ENCODE measurements around the gene PDGFRA.
"Not testable (repeated sequence)": the region's sequence is repeated elsewhere in the genome, so short reads cannot be mapped to it uniquely, and the experiment has no call there.

Gene PDGFRA

DNA sequence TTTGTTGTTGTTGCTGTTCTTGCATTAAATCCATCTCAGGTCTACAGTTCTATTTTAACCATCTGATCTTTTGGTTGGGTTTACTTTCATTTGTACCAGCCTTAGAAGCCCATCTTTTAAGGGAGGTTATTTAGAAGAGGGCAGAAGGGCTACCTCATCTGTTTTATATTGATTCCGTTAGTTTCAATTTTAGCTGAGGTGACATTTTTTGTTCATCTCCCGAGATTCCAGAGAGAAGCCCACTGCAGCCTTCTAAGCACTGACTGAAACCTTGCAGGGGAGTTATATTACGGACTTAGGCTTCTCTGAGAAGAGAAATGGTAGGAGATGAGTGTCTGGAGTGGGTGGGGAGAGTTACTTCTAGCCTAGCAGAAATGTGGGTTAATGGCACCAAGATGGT is 101.8 kb downstream of the PDGFRA start:
- DNase-seq: no peak

DNA sequence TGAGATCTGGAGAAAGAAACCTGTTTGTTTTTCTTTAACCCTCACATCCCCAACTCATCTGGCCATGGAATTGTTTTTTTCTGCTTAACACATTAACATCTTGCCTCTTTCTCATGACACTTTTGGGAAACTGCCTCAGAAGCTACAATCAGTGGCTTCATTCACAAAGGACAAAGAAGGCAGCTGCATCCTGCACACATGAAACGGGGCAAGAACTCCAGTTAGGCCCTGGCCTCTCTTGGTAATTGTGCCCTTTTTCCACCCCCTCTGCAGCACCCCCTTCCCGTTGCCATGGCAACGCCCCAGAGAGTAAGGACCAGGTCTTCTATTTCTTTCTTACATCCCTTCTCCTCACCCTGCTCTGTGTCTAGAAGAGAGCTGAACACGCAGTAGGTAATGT is 103.4 kb downstream of the PDGFRA start:
- DNase-seq: no peak

DNA sequence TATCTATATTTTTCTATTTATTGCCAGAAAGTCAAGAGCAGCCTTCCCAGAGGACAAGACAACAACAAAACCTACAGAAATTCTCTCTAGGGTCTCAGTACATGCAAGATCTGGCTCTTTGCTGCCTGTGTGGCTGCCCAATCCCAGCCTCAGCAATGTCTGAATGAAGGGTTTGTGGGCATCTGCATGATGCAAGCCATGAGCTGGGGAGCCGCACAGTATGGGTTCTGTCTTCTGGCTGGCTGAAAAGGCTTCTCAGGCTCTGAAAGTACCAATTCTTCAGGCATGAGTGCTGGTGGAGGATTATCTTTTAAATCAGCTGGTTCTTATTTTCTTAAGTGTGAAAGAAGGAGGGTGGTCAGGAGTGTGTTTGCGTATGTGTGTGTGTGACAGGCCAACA is 104.6 kb downstream of the PDGFRA start:
- no peak for DNase-seq

DNA sequence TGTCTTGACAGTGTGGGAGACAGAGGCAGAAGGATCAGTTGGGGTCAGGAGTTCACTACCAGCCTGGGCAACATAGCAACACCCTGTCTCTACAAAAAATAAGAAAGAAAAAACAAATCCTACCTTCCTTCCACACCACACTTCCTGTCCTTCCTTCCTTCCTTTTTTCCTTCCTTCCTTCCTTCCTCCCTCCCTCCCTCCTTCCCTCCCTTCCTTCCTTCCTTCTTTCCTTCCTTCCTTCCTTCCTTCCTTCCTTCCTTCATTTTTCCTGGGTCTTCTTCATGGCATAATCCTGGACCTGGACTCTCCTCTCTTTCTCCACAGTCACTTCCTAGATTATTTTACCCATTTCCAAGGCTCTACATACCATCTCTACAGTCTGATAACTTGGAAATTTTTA is 105.7 kb downstream of the PDGFRA start:
- not testable (repeated sequence) for DNase-seq

DNA sequence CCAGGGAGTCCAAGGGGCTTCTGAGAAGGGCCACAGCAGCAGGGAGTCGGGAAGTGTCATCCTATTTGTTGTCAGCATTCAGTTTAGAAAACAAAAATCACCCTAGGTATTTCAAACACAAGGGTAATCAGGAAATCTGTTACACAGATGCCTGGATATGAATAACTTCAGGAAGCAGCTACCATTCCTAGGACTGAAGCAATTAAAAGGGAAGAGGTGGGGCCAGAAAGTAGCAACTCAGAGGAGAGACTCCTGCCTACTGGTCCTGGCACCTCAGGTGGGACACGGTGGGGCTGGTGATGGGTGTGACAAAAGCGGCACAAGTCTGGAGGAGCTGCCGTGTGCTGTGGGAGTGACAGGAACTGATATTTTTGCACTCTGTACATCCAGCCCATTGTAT is 107.9 kb downstream of the PDGFRA start:
- DNase-seq: no peak

DNA sequence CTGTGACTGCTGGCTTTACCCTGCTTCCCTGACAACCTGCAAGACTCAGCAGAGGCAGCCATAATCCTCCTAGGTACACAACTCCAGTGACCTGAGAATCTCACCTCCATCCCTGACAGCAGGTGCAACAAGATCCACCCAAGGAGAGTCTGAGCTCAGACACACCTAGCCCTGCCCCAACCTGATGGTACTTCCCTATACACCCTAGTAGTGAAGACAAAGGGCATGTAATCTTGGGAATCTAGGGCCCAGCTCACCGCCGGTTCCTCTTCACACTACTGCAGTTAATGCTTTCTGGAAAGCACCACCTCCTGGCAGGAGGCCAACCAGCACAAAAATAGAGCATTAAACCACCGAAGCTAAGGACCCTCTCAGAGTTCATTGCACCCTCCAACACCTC is 113.0 kb downstream of the PDGFRA start:
- DNase-seq: not testable (repeated sequence)

Measured in activated CD4-positive, alpha-beta T cell treated with anti-CD3 and anti-CD28 coated beads, Interleukin-2, amount 50 U/mL, for 4 hours (primary cell).